ENCODE results near the gene TERT. TPM values are rescaled to one million over a fixed set of nuclear protein-coding genes. Genes with fewer than 3 reads are reported as not detected.

TERT gene
- total RNA-seq, 2 donors from 2014 or later: 3.6 TPM; not detected in 1

- H3K4me3 ChIP-seq: no peak overlapping the region
- H3K27me3 ChIP-seq (replicated peaks; ENCODE audit: insufficient read depth): peaks cover 14% of the 10 kb centered on the region
- H3K27ac ChIP-seq: no peak overlapping the region
- no peaks in the 10 kb centered on the region for H3K4me1 ChIP-seq (replicated peaks)
- intact Hi-C loops (cut with DNase I): no loop called here
- 45% methylated on average over 23 of the region's 33 CpGs for WGBS
- no peaks in the 10 kb centered on the region for H3K9me3 ChIP-seq
- no peak for DNase-seq (ENCODE audit: low spot score)
- TF ChIP-seq POLR2AphosphoS5 (IDR thresholded peaks at IDR 0.05): no peak
- TF ChIP-seq CTCF (IDR thresholded peaks at IDR 0.05): no peak
- TF ChIP-seq POLR2A (IDR thresholded peaks at IDR 0.05): no peak
- H3K36me3 ChIP-seq: no peaks in the 10 kb centered on the region
Measured at GRCh38 chr5:1243487-1244130, 51.3 kb downstream of the TERT start.

DNA sequence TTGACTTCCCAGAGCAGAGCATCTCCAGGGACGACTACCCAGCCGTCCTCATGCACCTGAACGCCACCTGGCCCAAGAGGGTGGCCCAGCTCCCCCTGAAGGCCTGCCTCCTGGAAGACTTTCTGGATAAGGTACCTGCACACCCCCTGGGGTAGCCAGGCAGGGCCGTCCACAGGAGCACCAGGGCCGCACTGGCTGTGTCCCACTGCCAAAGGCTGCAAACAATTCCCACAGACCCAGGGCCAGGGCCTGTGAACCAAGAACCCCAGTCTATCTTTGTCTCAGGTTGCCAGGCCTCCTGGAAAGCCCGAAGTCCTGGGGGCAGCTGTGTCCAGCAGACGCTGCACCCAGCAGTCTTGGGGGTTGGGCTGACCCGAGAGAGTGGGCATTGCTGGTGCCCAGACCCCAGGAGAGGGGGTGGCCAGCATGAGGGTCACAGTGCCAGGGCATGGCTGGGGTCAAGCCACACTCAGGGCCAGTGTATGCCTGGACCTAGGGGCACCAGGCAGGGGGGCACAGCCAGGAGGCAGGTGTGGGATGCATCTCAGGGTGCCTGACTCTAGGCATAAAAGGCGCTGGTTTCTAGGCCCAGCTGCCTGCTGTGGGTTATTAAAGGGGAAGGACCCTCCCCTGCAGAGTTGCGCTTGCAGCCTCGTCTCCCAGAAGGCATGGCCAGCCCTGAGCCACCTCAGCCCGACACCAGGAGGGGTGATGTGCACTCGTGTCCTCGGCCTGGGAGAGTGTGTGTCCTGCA, 52.0 kb downstream of the TERT start:
- no peak overlapping the region for H3K27ac ChIP-seq

DNA sequence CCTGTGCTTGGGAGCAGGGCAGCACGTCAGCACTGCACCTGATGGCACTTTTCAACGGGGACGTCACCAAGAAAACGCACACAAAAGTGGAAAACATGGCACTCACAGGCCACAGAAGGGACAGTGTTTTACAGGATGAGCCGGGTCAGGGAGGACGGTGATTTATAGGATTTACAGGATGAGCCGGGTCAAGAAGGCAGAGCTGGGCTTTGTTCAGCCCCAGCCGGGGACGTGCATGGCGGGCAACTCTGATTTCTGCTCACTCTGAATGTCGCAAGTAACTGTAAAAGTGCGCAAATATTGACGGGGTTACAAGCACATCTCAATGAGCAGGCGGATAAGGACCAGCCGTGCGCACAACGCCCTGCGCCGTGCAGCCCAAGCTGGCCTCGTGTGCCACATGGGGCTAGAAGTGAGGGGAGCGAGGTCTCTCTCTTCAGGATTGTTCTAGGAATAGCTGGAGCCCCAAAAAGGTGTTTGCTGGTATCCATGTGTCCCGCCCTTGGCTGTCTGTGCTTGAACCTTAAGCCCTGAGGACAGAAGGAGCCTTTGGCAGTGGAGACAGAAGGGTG, 53.3 kb downstream of the TERT start:
- H3K4me1 ChIP-seq (replicated peaks): no peaks in the 10 kb centered on the region
- no peaks in the 10 kb centered on the region for H3K36me3 ChIP-seq
- H3K27ac ChIP-seq: no peak overlapping the region
- H3K27me3 ChIP-seq (replicated peaks; ENCODE audit: insufficient read depth): peaks cover 11% of the 10 kb centered on the region
- no peak for DNase-seq (ENCODE audit: low spot score)
- no peak for TF ChIP-seq POLR2AphosphoS5 (IDR thresholded peaks at IDR 0.05)
- TF ChIP-seq CTCF (IDR thresholded peaks at IDR 0.05): no peak
- TF ChIP-seq POLR2A (IDR thresholded peaks at IDR 0.05): no peak
- 68% methylated on average over 22 of the region's 22 CpGs for WGBS
- H3K4me3 ChIP-seq: no peak overlapping the region
- intact Hi-C loops (cut with DNase I): no loop called here
- H3K9me3 ChIP-seq: no peaks in the 10 kb centered on the region

More for the DNA sequence above, 52.0 kb downstream of the TERT start:
- H3K4me3 ChIP-seq: no peak overlapping the region
- no peaks in the 10 kb centered on the region for H3K4me1 ChIP-seq (replicated peaks)
- no peak for TF ChIP-seq POLR2A (IDR thresholded peaks at IDR 0.05)
- TF ChIP-seq POLR2AphosphoS5 (IDR thresholded peaks at IDR 0.05): no peak
- TF ChIP-seq CTCF (IDR thresholded peaks at IDR 0.05): no peak
- peaks cover 12% of the 10 kb centered on the region for H3K27me3 ChIP-seq (replicated peaks; ENCODE audit: insufficient read depth)
- 71% methylated on average over 12 of the region's 14 CpGs for WGBS
- H3K36me3 ChIP-seq: no peaks in the 10 kb centered on the region
- no peaks in the 10 kb centered on the region for H3K9me3 ChIP-seq
- intact Hi-C loops (cut with DNase I): no loop called here
- DNase-seq (ENCODE audit: low spot score): no peak

- H3K27ac ChIP-seq: no peak overlapping the region
- intact Hi-C loops (cut with DNase I): no loop called here
- no peaks in the 10 kb centered on the region for H3K36me3 ChIP-seq
- no peak for TF ChIP-seq POLR2AphosphoS5 (IDR thresholded peaks at IDR 0.05)
- TF ChIP-seq CTCF (IDR thresholded peaks at IDR 0.05): no peak
- no peak for TF ChIP-seq POLR2A (IDR thresholded peaks at IDR 0.05)
- H3K27me3 ChIP-seq (replicated peaks; ENCODE audit: insufficient read depth): peaks cover 10% of the 10 kb centered on the region
- WGBS: 86% methylated on average over 29 of the region's 29 CpGs
- no peak overlapping the region for H3K4me3 ChIP-seq
- H3K9me3 ChIP-seq: no peaks in the 10 kb centered on the region
- no peaks in the 10 kb centered on the region for H3K4me1 ChIP-seq (replicated peaks)
- no peak for DNase-seq (ENCODE audit: low spot score)
Measured at GRCh38 chr5:1240496-1241260, 54.2 kb downstream of the TERT start.

All from prostate gland (tissue), 2 donors.